GM23338 (cell line): ENCODE data around the gene FAM81B. TPM values are rescaled to one million over a fixed set of nuclear protein-coding genes. Genes with fewer than 3 reads are reported as not detected.

Experiments used
- ATAC-seq: fragments of 200-7000 bp; cut with Tn5 transposase; 3 replicates; pipeline ENCODE4 v1.9.1; 2020
- DNase-seq: peaks from one replicate; pipeline ENCODE4 v3.0.0-alpha.2; 2015; ENCODE audit warnings: low spot score
- H2AFZ ChIP-seq: fragments of 200-600 bp; sonication (generic); 2 replicates; pipeline ENCODE4 v1.8.0; 2016; ENCODE audit warnings: antibody characterized with exemption, mild to moderate bottlenecking, moderate library complexity
- H3F3A ChIP-seq: fragments of 200-600 bp; sonication (generic); replicated peaks from 2 replicates; pipeline ENCODE4 v1.8.0; 2017; ENCODE audit warnings: antibody characterized with exemption, mixed run types, low read depth
- H3K27ac ChIP-seq: fragments of 200-600 bp; sonication (generic); 2 replicates; pipeline ENCODE4 v1.6.1; 2016; ENCODE audit warnings: low read depth
- H3K27me3 ChIP-seq: fragments of 200-600 bp; sonication (generic); 2 replicates; pipeline ENCODE4 v1.8.0; 2016; ENCODE audit warnings: mild to moderate bottlenecking, mixed run types, moderate library complexity; ENCODE audit not compliant: insufficient read depth
- H3K36me3 ChIP-seq: fragments of 200-600 bp; sonication (generic); 2 replicates; pipeline ENCODE4 v1.8.0; 2016; ENCODE audit warnings: mild to moderate bottlenecking; ENCODE audit not compliant: insufficient read depth
- H3K4me1 ChIP-seq: fragments of 200-600 bp; sonication (generic); 2 replicates; pipeline ENCODE4 v1.8.0; 2016; ENCODE audit warnings: mild to moderate bottlenecking, moderate library complexity; ENCODE audit not compliant: insufficient read depth
- H3K4me2 ChIP-seq: fragments of 200-600 bp; sonication (generic); 2 replicates; pipeline ENCODE4 v1.7.1; 2017; ENCODE audit warnings: mixed run types
- H3K4me3 ChIP-seq: fragments of 200-600 bp; sonication (generic); 2 replicates; pipeline ENCODE4 v1.6.1; 2016; ENCODE audit warnings: mixed run types
- H3K79me2 ChIP-seq: fragments of 200-600 bp; sonication (generic); replicated peaks from 2 replicates; pipeline ENCODE4 v1.8.0; 2017; ENCODE audit warnings: mild to moderate bottlenecking; ENCODE audit not compliant: insufficient read depth
- H3K9me2 ChIP-seq: fragments of 200-600 bp; sonication (generic); 2 replicates; pipeline ENCODE4 v1.8.0; 2017; ENCODE audit not compliant: insufficient read depth
- H4K20me1 ChIP-seq: fragments of 200-600 bp; sonication (generic); replicated peaks from 2 replicates; pipeline ENCODE4 v1.8.0; 2017; ENCODE audit warnings: mild to moderate bottlenecking; ENCODE audit not compliant: insufficient read depth
- H3K27ac Mint-ChIP-seq: 2 replicates; pipeline ENCODE4 v1.8.0; 2020; ENCODE audit warnings: inconsistent platforms, mild to moderate bottlenecking, moderate library complexity, mixed read lengths
- H3K27me3 Mint-ChIP-seq: 3 replicates; pipeline ENCODE4 v1.8.0; 2022; ENCODE audit warnings: low read depth, mild to moderate bottlenecking, moderate library complexity, mixed read lengths, inconsistent platforms; ENCODE audit not compliant: insufficient read depth, poor library complexity
- H3K36me3 Mint-ChIP-seq: 3 replicates; pipeline ENCODE4 v1.8.0; 2021; ENCODE audit warnings: low read depth, mild to moderate bottlenecking, inconsistent platforms, moderate library complexity, mixed read lengths
- H3K4me1 Mint-ChIP-seq: 3 replicates; pipeline ENCODE4 v1.8.0; 2020; ENCODE audit warnings: mild to moderate bottlenecking, inconsistent platforms, mixed read lengths
- H3K4me3 Mint-ChIP-seq: 3 replicates; pipeline ENCODE4 v1.8.0; 2021; ENCODE audit warnings: moderate library complexity, mild to moderate bottlenecking, inconsistent platforms, mixed read lengths
- H3K9me3 Mint-ChIP-seq: 3 replicates; pipeline ENCODE4 v1.8.0; 2020; ENCODE audit warnings: moderate library complexity, mild to moderate bottlenecking, inconsistent platforms, mixed read lengths
- CREB1 ChIP-seq: fragments of 250-450 bp; sonication (Bioruptor Pico); IDR thresholded peaks from 2 replicates; pipeline ENCODE4 v1.5.0; 2020; ENCODE audit warnings: low read depth, mild to moderate bottlenecking, moderate library complexity
- CTCF ChIP-seq, 2 experiments: fragments of 200-600 bp in 1 of 2; sonication (generic) in 1 of 2; conservative IDR thresholded peaks; 2 replicates each; pipeline versions ENCODE4 v1.5.1 to v1.6.1; 2016 to 2017; ENCODE audit warnings: antibody characterized with exemption in 2 of 2, low read depth in 2 of 2, mild to moderate bottlenecking in 2 of 2, moderate library complexity in 1 of 2
- ETS1 ChIP-seq: IDR thresholded peaks from 2 replicates; pipeline ENCODE4 v1.6.1; 2016; ENCODE audit warnings: antibody characterized with exemption
- EZH2 ChIP-seq: fragments of 200-600 bp; sonication (generic); IDR thresholded peaks from one replicate; pipeline ENCODE4 v1.8.0; 2017; ENCODE audit warnings: antibody characterized with exemption, mild to moderate bottlenecking, low read depth; ENCODE audit not compliant: unreplicated experiment
- EZH2phosphoT487 ChIP-seq: fragments of 200-600 bp; sonication (generic); IDR thresholded peaks from one replicate; pipeline ENCODE4 v1.8.1; 2018; ENCODE audit warnings: antibody characterized with exemption; ENCODE audit not compliant: unreplicated experiment
- JUNB ChIP-seq: IDR thresholded peaks from one replicate; pipeline ENCODE4 v1.6.1; 2016; ENCODE audit warnings: antibody characterized with exemption; ENCODE audit not compliant: unreplicated experiment
- NANOG ChIP-seq: IDR thresholded peaks from 2 replicates; pipeline ENCODE4 v1.6.1; 2016; ENCODE audit warnings: antibody characterized with exemption, borderline replicate concordance
- POLR2AphosphoS5 ChIP-seq: IDR thresholded peaks from 2 replicates; pipeline ENCODE4 v1.6.1; 2016; ENCODE audit warnings: antibody characterized with exemption, low read depth
- REST ChIP-seq: IDR thresholded peaks from one replicate; pipeline ENCODE4 v1.6.1; 2018; ENCODE audit warnings: antibody characterized with exemption; ENCODE audit not compliant: unreplicated experiment
- STAT1 ChIP-seq: IDR thresholded peaks from one replicate; pipeline ENCODE4 v1.6.1; 2016; ENCODE audit warnings: antibody characterized with exemption; ENCODE audit not compliant: unreplicated experiment
- polyA plus RNA-seq: library from polyadenylated mRNA; unstranded; fragments of >200 nt; fragmentation: Nextera tagmentation; extraction: Ambion mirVana; gene quantifications from 2 replicates; pipeline ENCODE4 v1.2.1, GENCODE V29; 2016
- total RNA-seq: library from RNA; depleted of rRNA; stranded (reverse); fragments of >200 nt; shearing (Covaris generic); gene quantifications from 2 replicates; pipeline ENCODE4 v1.2.3, GENCODE V29; 2014

FAM81B gene
- total and polyA plus RNA-seq, 2 experiments from 2014 or later: 0.40 TPM; not detected in 1

- DNase-seq (no peak), ATAC-seq (no peak)
- no peak overlapping the region for H3K4me2 ChIP-seq
- H3K9me2 ChIP-seq: 0 out of 2 replicates have a peak, but pooled peaks cover 9% of the 10 kb centered on the region
- Mint-ChIP-seq H3K27me3 (no peaks in the 10 kb centered on the region), H3K4me3 (no peak overlapping the region), H3K9me3 (no peaks in the 10 kb centered on the region), H3K27ac (no peak overlapping the region), H3K36me3 (no peaks in the 10 kb centered on the region), H3K4me1 (peaks cover 22% of the 10 kb centered on the region)
- H4K20me1 ChIP-seq: no peaks in the 10 kb centered on the region
- no peaks in the 10 kb centered on the region for H3K36me3 ChIP-seq
- H3K27ac ChIP-seq: no peak overlapping the region
- H3K4me3 ChIP-seq: no peak overlapping the region
- TF ChIP-seq CTCF (conservative IDR thresholded peaks at IDR 0.05; ENCODE audit: low read depth in 2 of 2): no peak
- no peak for TF ChIP-seq EZH2phosphoT487
- no peak for TF ChIP-seq CREB1 (CRISPR knock-in tag)
- no peak for TF ChIP-seq REST
- no peak for TF ChIP-seq ETS1
- TF ChIP-seq JUNB: no peak
- H3K27me3 ChIP-seq: no peaks in the 10 kb centered on the region
- no peaks in the 10 kb centered on the region for H3K79me2 ChIP-seq
- H3K4me1 ChIP-seq: peaks cover 7% of the 10 kb centered on the region; the same call in 1 of the 2 replicates
- H3F3A ChIP-seq: no peaks in the 10 kb centered on the region
- H2AFZ ChIP-seq: no peak overlapping the region
These were observed 7.8 kb downstream of the FAM81B start for GRCh38 chr5:95398989-95399388.

GRCh38 chr5:95401626-95402025 is 10.5 kb downstream of the FAM81B start:
- Mint-ChIP-seq H3K27me3 (no peaks in the 10 kb centered on the region), H3K4me1 (peaks cover 17% of the 10 kb centered on the region), H3K9me3 (peaks cover 3% of the 10 kb centered on the region; the same call in 1 of the 3 replicates), H3K27ac (peak overlapping the region; percentile 29; the same call in 1 of the 2 replicates), H3K36me3 (no peaks in the 10 kb centered on the region), H3K4me3 (no peak overlapping the region)
- H2AFZ ChIP-seq: no peak overlapping the region
- no peak for ATAC-seq
- no peaks in the 10 kb centered on the region for H3F3A ChIP-seq
- no peaks in the 10 kb centered on the region for H3K27me3 ChIP-seq
- 0 out of 2 replicates have a peak, but pooled peaks cover 3% of the 10 kb centered on the region for H3K4me1 ChIP-seq
- H3K36me3 ChIP-seq: no peaks in the 10 kb centered on the region
- no peak overlapping the region for H3K27ac ChIP-seq
- DNase-seq: no peak
- H3K4me3 ChIP-seq: no peak overlapping the region
- no peak overlapping the region for H3K4me2 ChIP-seq
- no peaks in the 10 kb centered on the region for H4K20me1 ChIP-seq
- H3K79me2 ChIP-seq: no peaks in the 10 kb centered on the region
- peaks cover 10% of the 10 kb centered on the region; the same call in 1 of the 2 replicates for H3K9me2 ChIP-seq
- no peak for TF ChIP-seq STAT1
- TF ChIP-seq REST: no peak
- no peak for TF ChIP-seq NANOG
- TF ChIP-seq CTCF (conservative IDR thresholded peaks at IDR 0.05; ENCODE audit: low read depth in 2 of 2): no peak
- TF ChIP-seq ETS1: no peak
- no peak for TF ChIP-seq EZH2
- TF ChIP-seq POLR2AphosphoS5: no peak
